Measurements from ENCODE around the gene SHF.

GRCh38 chr15:45143056-45143455 is 44.7 kb downstream of the SHF start:
- TF ChIP-seq CTCF (IDR thresholded peaks at IDR 0.05; ENCODE audit: borderline replicate concordance, extremely low read depth, low read length, poor library complexity, severe bottlenecking) (no peak), EZH2 (IDR thresholded peaks at IDR 0.05; ENCODE audit: borderline replicate concordance, low read depth, low read length, severe bottlenecking) (no peak)

Measured in DND-41 (cell line).